HG02840 (cell line): ENCODE measurements around the gene CDK15.

ENCODE experiments used
- ATAC-seq: cut with Tn5 transposase; IDR thresholded peaks from one replicate; pipeline ENCODE4 v1.9.1; 2021; ENCODE audit warnings: mild to moderate bottlenecking, moderate library complexity, moderate number of reproducible peaks; ENCODE audit not compliant: unreplicated experiment, low FRiP score

CDK15 gene

GRCh38 chr2:201859949-201860348 is 53.6 kb downstream of the CDK15 start:
- no peak for ATAC-seq

- ATAC-seq: peak; percentile 60
Measured at GRCh38 chr2:201860636-201861066, 54.3 kb downstream of the CDK15 start.

GRCh38 chr2:201862843-201863242 is 56.5 kb downstream of the CDK15 start:
- no peak for ATAC-seq

GRCh38 chr2:201866643-201867473 is 60.5 kb downstream of the CDK15 start:
- no peak for ATAC-seq

GRCh38 chr2:201871471-201871870 is 65.1 kb downstream of the CDK15 start:
- ATAC-seq: no peak

GRCh38 chr2:201872591-201872990 is 66.3 kb downstream of the CDK15 start:
- ATAC-seq: no peak

GRCh38 chr2:201879996-201880395 is 73.7 kb downstream of the CDK15 start:
- ATAC-seq: no peak

GRCh38 chr2:201880579-201880978 is 74.2 kb downstream of the CDK15 start:
- no peak for ATAC-seq

GRCh38 chr2:201880993-201881611 is 74.8 kb downstream of the CDK15 start:
- no peak for ATAC-seq

GRCh38 chr2:201881741-201882140 is 75.4 kb downstream of the CDK15 start:
- no peak for ATAC-seq

GRCh38 chr2:201882353-201883090 is 76.2 kb downstream of the CDK15 start:
- ATAC-seq: no peak

- no peak for ATAC-seq
Measured at GRCh38 chr2:201883606-201884369, 77.5 kb downstream of the CDK15 start.

- ATAC-seq: no peak
Measured at GRCh38 chr2:201886504-201886903, 80.2 kb downstream of the CDK15 start.

- ATAC-seq: no peak
Measured at GRCh38 chr2:201887773-201888425, 81.6 kb downstream of the CDK15 start.

GRCh38 chr2:201888426-201888800 is 82.1 kb downstream of the CDK15 start:
- no peak for ATAC-seq

- no peak for ATAC-seq
Measured at GRCh38 chr2:201890453-201890852, 84.1 kb downstream of the CDK15 start.

- ATAC-seq: no peak
Measured at GRCh38 chr2:201891676-201892075, 85.3 kb downstream of the CDK15 start.

GRCh38 chr2:201892516-201892915 is 86.2 kb downstream of the CDK15 start:
- ATAC-seq: no peak

GRCh38 chr2:201900362-201900761 is 94.0 kb downstream of the CDK15 start:
- no peak for ATAC-seq

GRCh38 chr2:201901786-201902185 is 95.4 kb downstream of the CDK15 start:
- ATAC-seq: no peak
